OCI-LY1 (cell line): ENCODE results near the gene UBA52.

Experiments
- EZH2 ChIP-seq: fragments of 200-600 bp; sonication (generic), shearing (Covaris generic); IDR thresholded peaks from 2 replicates; pipeline ENCODE4 v1.8.0; 2017; ENCODE audit warnings: borderline replicate concordance, mixed run types, mild to moderate bottlenecking, antibody characterized with exemption, low read length, moderate library complexity, mixed read lengths
- TF ChIP-seq, protein P1 (sequence below): fragments of 200-600 bp; sonication (generic), shearing (Covaris generic); IDR thresholded peaks from 2 replicates; pipeline ENCODE4 v1.5.1; 2017; ENCODE audit warnings: mild to moderate bottlenecking, antibody characterized with exemption, low read length, moderate library complexity, mixed read lengths

DNA sequence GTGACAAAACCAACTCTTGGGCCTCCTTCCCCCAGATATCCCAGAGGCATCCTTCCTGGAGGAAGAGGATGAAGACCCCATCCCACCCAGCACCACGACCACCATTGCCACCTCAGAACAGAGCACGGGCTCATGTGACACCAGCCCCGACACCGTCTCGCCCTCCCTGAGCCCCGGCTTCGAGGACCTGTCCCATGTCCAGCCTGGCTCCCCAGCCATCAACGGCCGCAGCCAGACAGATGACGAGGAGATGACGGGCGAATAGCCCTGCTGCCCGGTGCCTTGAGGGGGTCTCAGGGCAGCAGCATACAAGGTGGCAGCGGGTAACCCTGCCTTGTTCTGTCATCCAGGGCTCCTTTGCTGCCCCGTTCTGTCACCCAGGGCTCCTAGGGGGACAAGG lies 3.3 kb upstream of the UBA52 start:
- TF ChIP-seq, protein P1, sequence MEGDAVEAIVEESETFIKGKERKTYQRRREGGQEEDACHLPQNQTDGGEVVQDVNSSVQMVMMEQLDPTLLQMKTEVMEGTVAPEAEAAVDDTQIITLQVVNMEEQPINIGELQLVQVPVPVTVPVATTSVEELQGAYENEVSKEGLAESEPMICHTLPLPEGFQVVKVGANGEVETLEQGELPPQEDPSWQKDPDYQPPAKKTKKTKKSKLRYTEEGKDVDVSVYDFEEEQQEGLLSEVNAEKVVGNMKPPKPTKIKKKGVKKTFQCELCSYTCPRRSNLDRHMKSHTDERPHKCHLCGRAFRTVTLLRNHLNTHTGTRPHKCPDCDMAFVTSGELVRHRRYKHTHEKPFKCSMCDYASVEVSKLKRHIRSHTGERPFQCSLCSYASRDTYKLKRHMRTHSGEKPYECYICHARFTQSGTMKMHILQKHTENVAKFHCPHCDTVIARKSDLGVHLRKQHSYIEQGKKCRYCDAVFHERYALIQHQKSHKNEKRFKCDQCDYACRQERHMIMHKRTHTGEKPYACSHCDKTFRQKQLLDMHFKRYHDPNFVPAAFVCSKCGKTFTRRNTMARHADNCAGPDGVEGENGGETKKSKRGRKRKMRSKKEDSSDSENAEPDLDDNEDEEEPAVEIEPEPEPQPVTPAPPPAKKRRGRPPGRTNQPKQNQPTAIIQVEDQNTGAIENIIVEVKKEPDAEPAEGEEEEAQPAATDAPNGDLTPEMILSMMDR: no peak
- no peak for TF ChIP-seq EZH2
